ENCODE measurements around the gene FEM1B. TPM values are rescaled to one million over a fixed set of nuclear protein-coding genes. Genes with fewer than 3 reads are reported as not detected.

FEM1B gene
- total RNA-seq, 1 donor from 2014 or later, result 73.5 TPM

Other genes with a start within 250 kb of the FEM1B start
- gene PIAS1, start 223.4 kb upstream of the FEM1B start, total RNA-seq, result 6.8 and 9.1 TPM in 2 replicates
- gene CALML4, start 72.4 kb upstream of the FEM1B start, total RNA-seq, result 4.5 and 6.4 TPM in 2 replicates
- gene CLN6, start 48.0 kb upstream of the FEM1B start, total RNA-seq, result 6.1 and 8.2 TPM in 2 replicates
- 0.53 TPM in 1 of 2 replicates, not detected in the other for gene ITGA11, start 154.4 kb downstream of the FEM1B start, total RNA-seq

Data from bronchial epithelial cell (primary cell).